Measurements from ENCODE around the gene PPEF1. TPM values are rescaled to one million over a fixed set of nuclear protein-coding genes. Genes with fewer than 3 reads are reported as not detected.

Gene PPEF1
- total RNA-seq, 1 experiment from 2014 or later, result 0.52 TPM

GRCh38 chrX:18691431-18691830, 16.0 kb upstream of the PPEF1 start:
- Histone ChIP-seq H2BK120ac (ENCODE audit: low read depth, low read length, poor library complexity, severe bottlenecking) (no peak overlapping the region), H2BK5ac (ENCODE audit: insufficient read length, low read length) (no peak overlapping the region), H3K27me3 (ENCODE audit: insufficient read depth, low read length) (no peaks in the 10 kb centered on the region), H3K79me2 (ENCODE audit: insufficient read depth, low read length) (no peaks in the 10 kb centered on the region), H3K23me2 (ENCODE audit: insufficient read length, low read depth, low read length, poor library complexity, severe bottlenecking) (no peaks in the 10 kb centered on the region), H2AK5ac (ENCODE audit: insufficient read length, low read length) (no peak overlapping the region), H3K23ac (ENCODE audit: insufficient read length, low read depth, low read length) (no peak overlapping the region), H2BK15ac (ENCODE audit: low read depth, low read length) (no peak overlapping the region), H3K27ac (ENCODE audit: insufficient read length, low read depth, low read length) (no peak overlapping the region), H3T11ph (ENCODE audit: low read length) (no peak overlapping the region), H2AFZ (ENCODE audit: low read length) (no peak overlapping the region), H3K18ac (ENCODE audit: insufficient read length, low read depth, low read length) (no peak overlapping the region), H2BK12ac (ENCODE audit: insufficient read length, low read depth, low read length) (no peak overlapping the region), H3K4me2 (ENCODE audit: insufficient read depth, insufficient read length, low read length) (no peak overlapping the region), H3K4me1 (ENCODE audit: insufficient read depth, low read length) (no peaks in the 10 kb centered on the region), H4K8ac (replicated peaks; ENCODE audit: insufficient read length, low read depth, low read length) (no peak overlapping the region), H3K4ac (ENCODE audit: low read depth, low read length) (no peak overlapping the region), H4K5ac (ENCODE audit: insufficient read length, low read depth, low read length) (no peak overlapping the region), H3K79me1 (ENCODE audit: insufficient read depth, low read depth, low read length, poor library complexity, severe bottlenecking) (no peaks in the 10 kb centered on the region), H3K9me3 (ENCODE audit: control insufficient read depth, low read depth, low read length) (peaks cover 70% of the 10 kb centered on the region), H4K20me1 (ENCODE audit: control insufficient read depth, insufficient read depth, insufficient read length) (no peaks in the 10 kb centered on the region), H2BK20ac (ENCODE audit: low read depth, low read length, poor library complexity, severe bottlenecking) (no peak overlapping the region), H3K56ac (ENCODE audit: insufficient read length, low read depth, low read length) (no peak overlapping the region), H4K91ac (ENCODE audit: insufficient read length, low read depth, low read length) (no peak overlapping the region), H3K9ac (ENCODE audit: extremely low read depth, insufficient read length, low read length) (no peak overlapping the region), H3K14ac (ENCODE audit: insufficient read depth, low read length) (no peak overlapping the region)
- Mint-ChIP-seq H3K27me3 (ENCODE audit: low read depth) (peaks cover 3% of the 10 kb centered on the region; the same call in 1 of the 2 replicates), H3K4me3 (no peak overlapping the region), H3K27ac (no peak overlapping the region), H3K4me1 (peaks cover under 1% of the 10 kb centered on the region in 2 experiments; a peak in 2 of 4 replicates), H3K36me3 (ENCODE audit: insufficient read depth in 1 of 3, low read depth in 3 of 3) (peaks cover 0 to 9% (median 5%) of the 10 kb centered on the region in 3 experiments; a peak in 5 of 7 replicates), H3K9me3 (peaks cover 74 to 75% of the 10 kb centered on the region in 2 experiments)
- DNase-seq, result no peak
- no peak for TF ChIP-seq CTCF (conservative IDR thresholded peaks at IDR 0.05)
- WGBS (ENCODE audit: extremely low coverage, insufficient read length, low lambda C conversion rate), result no CpG with 5 or more reads among the region's 1 CpG

Data from H9 (cell line).